Vagina (tissue), 2 donors: ENCODE results near the gene PGM2L1. TPM values are rescaled to one million over a fixed set of nuclear protein-coding genes. Genes with fewer than 3 reads are reported as not detected.
A peak's percentile ranks its signal among the peaks of the same experiment; 100 is the strongest.

Experiments used
- DNase-seq, 2 donors: peaks; one replicate each; pipeline ENCODE4 v3.0.0-alpha.2; 2017; ENCODE audit errors: extremely low spot score in 2 of 2
- H3K27ac ChIP-seq: fragments of 200-600 bp; sonication (generic); one replicate; pipeline ENCODE4 v1.5.1; 2019
- H3K27me3 ChIP-seq: fragments of 200-600 bp; sonication (generic); one replicate; pipeline ENCODE4 v1.5.1; 2019
- H3K36me3 ChIP-seq, 2 donors: fragments of 200-600 bp; sonication (generic); one replicate each; pipeline ENCODE4 v1.5.1; 2017 to 2019
- H3K4me1 ChIP-seq: fragments of 200-600 bp; sonication (generic); one replicate; pipeline ENCODE4 v1.5.1; 2019
- H3K4me3 ChIP-seq, 2 donors: fragments of 200-600 bp; sonication (generic); 1 replicate in 1 of 2; 2 replicates in 1 of 2; pipeline ENCODE4 v1.5.1; 2016 to 2019
- H3K9me3 ChIP-seq: fragments of 200-600 bp; sonication (generic); one replicate; pipeline ENCODE4 v1.5.1; 2019
- POLR2A ChIP-seq, 2 donors: fragments of 450-650 bp; IDR thresholded peaks; one replicate each; pipeline ENCODE4 v1.6.1; 2017; ENCODE audit warnings: antibody characterized with exemption in 2 of 2, mild to moderate bottlenecking in 2 of 2, moderate library complexity in 2 of 2
- POLR2AphosphoS5 ChIP-seq, 2 donors: sonication (generic); formaldehyde crosslinking; IDR thresholded peaks; one replicate each; pipeline ENCODE4 v1.9.0; 2017; ENCODE audit warnings: antibody characterized with exemption in 2 of 2, mild to moderate bottlenecking in 2 of 2, low read depth in 1 of 2; ENCODE audit not compliant: insufficient read depth in 1 of 2
- intact Hi-C: fragments of 100-400 bp; cut with DNase I; formaldehyde crosslinking; loops from one replicate; pipeline ENCODE4 v1.15.1; 2023
- total RNA-seq: library from RNA; depleted of rRNA; stranded (reverse); fragments of >200 nt; gene quantifications from one replicate; pipeline ENCODE4 v1.2.3, GENCODE V29; 2016
- TF ChIP-seq, protein P1 (sequence below), 3 experiments: fragments of 450-650 bp in 2 of 3; fragments of 200-600 bp in 1 of 3; sonication (generic) in 1 of 3; IDR thresholded peaks; one replicate each; pipeline ENCODE4 v1.5.1; 2017 to 2019; ENCODE audit warnings: antibody characterized with exemption in 3 of 3, mild to moderate bottlenecking in 2 of 3, moderate library complexity in 2 of 3

PGM2L1 gene
- total RNA-seq, 1 donor from 2014 or later = 10.6 TPM

GRCh38 chr11:74390697-74391096 is 7.5 kb downstream of the PGM2L1 start:
- TF ChIP-seq POLR2A (IDR thresholded peaks at IDR 0.05) (no peak), POLR2AphosphoS5 (IDR thresholded peaks at IDR 0.05; ENCODE audit: insufficient read depth in 1 of 2, low read depth in 1 of 2) (no peak)
- TF ChIP-seq, protein P1, sequence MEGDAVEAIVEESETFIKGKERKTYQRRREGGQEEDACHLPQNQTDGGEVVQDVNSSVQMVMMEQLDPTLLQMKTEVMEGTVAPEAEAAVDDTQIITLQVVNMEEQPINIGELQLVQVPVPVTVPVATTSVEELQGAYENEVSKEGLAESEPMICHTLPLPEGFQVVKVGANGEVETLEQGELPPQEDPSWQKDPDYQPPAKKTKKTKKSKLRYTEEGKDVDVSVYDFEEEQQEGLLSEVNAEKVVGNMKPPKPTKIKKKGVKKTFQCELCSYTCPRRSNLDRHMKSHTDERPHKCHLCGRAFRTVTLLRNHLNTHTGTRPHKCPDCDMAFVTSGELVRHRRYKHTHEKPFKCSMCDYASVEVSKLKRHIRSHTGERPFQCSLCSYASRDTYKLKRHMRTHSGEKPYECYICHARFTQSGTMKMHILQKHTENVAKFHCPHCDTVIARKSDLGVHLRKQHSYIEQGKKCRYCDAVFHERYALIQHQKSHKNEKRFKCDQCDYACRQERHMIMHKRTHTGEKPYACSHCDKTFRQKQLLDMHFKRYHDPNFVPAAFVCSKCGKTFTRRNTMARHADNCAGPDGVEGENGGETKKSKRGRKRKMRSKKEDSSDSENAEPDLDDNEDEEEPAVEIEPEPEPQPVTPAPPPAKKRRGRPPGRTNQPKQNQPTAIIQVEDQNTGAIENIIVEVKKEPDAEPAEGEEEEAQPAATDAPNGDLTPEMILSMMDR (IDR thresholded peaks at IDR 0.05) = no peak
- intact Hi-C loops = no loop called here
- H3K27ac ChIP-seq = no peak overlapping the region
- DNase-seq = no peak
- H3K4me1 ChIP-seq = peaks cover 12% of the 10 kb centered on the region
- no peaks in the 10 kb centered on the region for H3K9me3 ChIP-seq
- H3K36me3 ChIP-seq = no peaks in the 10 kb centered on the region
- H3K27me3 ChIP-seq = no peaks in the 10 kb centered on the region
- no peak overlapping the region for H3K4me3 ChIP-seq

- Histone ChIP-seq H3K36me3 (no peaks in the 10 kb centered on the region), H3K9me3 (no peaks in the 10 kb centered on the region), H3K27ac (no peak overlapping the region), H3K4me1 (peaks cover 7% of the 10 kb centered on the region), H3K27me3 (no peaks in the 10 kb centered on the region), H3K4me3 (no peak overlapping the region)
- TF ChIP-seq POLR2AphosphoS5 (IDR thresholded peaks at IDR 0.05; ENCODE audit: insufficient read depth in 1 of 2, low read depth in 1 of 2) (peak in 1 of 2 donors; percentile 23), POLR2A (IDR thresholded peaks at IDR 0.05) (no peak)
- TF ChIP-seq, protein P1 (IDR thresholded peaks at IDR 0.05) = peak; percentile 31 to 67 (median 64)
- DNase-seq = no peak
- intact Hi-C loops = loop anchor here (5.0 kb wide), 1 partner anchor 58 kb away; no protein-coding TSS in a partner anchor
Measured at GRCh38 chr11:74388678-74389327, 9.4 kb downstream of the PGM2L1 start.

GRCh38 chr11:74384641-74385040 is 13.6 kb downstream of the PGM2L1 start:
- no peak for TF ChIP-seq POLR2AphosphoS5 (IDR thresholded peaks at IDR 0.05; ENCODE audit: insufficient read depth in 1 of 2, low read depth in 1 of 2)
- TF ChIP-seq POLR2A (IDR thresholded peaks at IDR 0.05) = no peak
- TF ChIP-seq, protein P1 (IDR thresholded peaks at IDR 0.05) = no peak
- Histone ChIP-seq H3K4me3 (no peak overlapping the region), H3K4me1 (peaks cover 5% of the 10 kb centered on the region), H3K27ac (no peak overlapping the region), H3K27me3 (no peaks in the 10 kb centered on the region), H3K9me3 (no peaks in the 10 kb centered on the region), H3K36me3 (no peaks in the 10 kb centered on the region)
- intact Hi-C loops = loop anchor here (5.0 kb wide), 1 partner anchor 63 kb away; no protein-coding TSS in a partner anchor
- no peak for DNase-seq

DNA sequence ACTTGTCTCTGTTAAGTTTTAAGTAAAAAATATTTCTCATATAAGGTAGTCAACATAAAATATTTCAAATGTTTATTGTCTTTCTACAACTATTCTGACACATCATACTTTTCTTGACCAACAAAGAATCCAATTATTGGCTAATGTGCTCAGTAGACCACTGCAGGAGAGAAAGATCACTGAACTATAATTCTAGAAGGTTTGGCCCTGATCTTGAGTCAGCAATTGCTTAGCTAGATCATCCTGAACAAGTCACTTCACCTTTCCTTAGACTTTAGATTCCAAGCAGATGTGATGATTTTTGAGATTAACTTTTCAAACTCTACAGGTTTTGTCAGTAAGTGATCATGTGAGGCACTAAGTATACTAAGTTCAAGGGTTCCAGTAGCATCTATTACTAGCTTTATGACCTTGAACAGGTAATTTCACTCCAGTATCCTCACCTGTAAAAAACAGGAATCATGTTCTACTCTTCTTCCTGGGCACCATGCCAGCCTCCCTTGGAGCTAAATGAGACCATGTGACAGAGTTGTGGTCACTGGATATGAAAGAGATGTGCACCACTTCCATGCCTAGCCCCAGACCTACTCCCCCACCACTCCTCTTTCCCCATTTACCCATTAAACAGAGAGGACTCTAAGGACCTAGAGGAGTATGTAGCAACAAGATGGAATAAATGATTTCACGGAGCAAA is 17.3 kb downstream of the PGM2L1 start:
- Histone ChIP-seq H3K9me3 (no peaks in the 10 kb centered on the region), H3K4me3 (no peak overlapping the region), H3K4me1 (no peaks in the 10 kb centered on the region), H3K36me3 (no peaks in the 10 kb centered on the region), H3K27me3 (no peaks in the 10 kb centered on the region), H3K27ac (no peak overlapping the region)
- intact Hi-C loops = no loop called here
- TF ChIP-seq POLR2A (IDR thresholded peaks at IDR 0.05) = no peak
- no peak for TF ChIP-seq POLR2AphosphoS5 (IDR thresholded peaks at IDR 0.05; ENCODE audit: insufficient read depth in 1 of 2, low read depth in 1 of 2)
- TF ChIP-seq, protein P1 (IDR thresholded peaks at IDR 0.05) = no peak
- no peak for DNase-seq

- no peaks in the 10 kb centered on the region for H3K4me1 ChIP-seq
- no peaks in the 10 kb centered on the region for H3K36me3 ChIP-seq
- no peak overlapping the region for H3K27ac ChIP-seq
- no peaks in the 10 kb centered on the region for H3K9me3 ChIP-seq
- H3K27me3 ChIP-seq = no peaks in the 10 kb centered on the region
- no peak overlapping the region for H3K4me3 ChIP-seq
- intact Hi-C loops = no loop called here
- no peak for DNase-seq
- TF ChIP-seq POLR2A (IDR thresholded peaks at IDR 0.05) = no peak
- TF ChIP-seq POLR2AphosphoS5 (IDR thresholded peaks at IDR 0.05; ENCODE audit: insufficient read depth in 1 of 2, low read depth in 1 of 2) = no peak
- TF ChIP-seq, protein P1 (IDR thresholded peaks at IDR 0.05) = no peak
Measured at GRCh38 chr11:74377689-74378088, 20.5 kb downstream of the PGM2L1 start.
